K562 (cell line): ENCODE measurements around the gene LYPLA2.

Experiments
- EGR1 ChIP-seq: fragments of 450-650 bp; conservative IDR thresholded peaks from 2 replicates; pipeline ENCODE4 v1.6.1; 2017; ENCODE audit warnings: mild to moderate bottlenecking
- SIN3A ChIP-seq, 2 experiments: fragments of 150-350 bp in 1 of 2; IDR thresholded peaks; 2 replicates each; pipeline ENCODE4 v1.6.1; 2011 to 2016; ENCODE audit warnings: borderline replicate concordance in 2 of 2, low read depth in 2 of 2, low read length in 2 of 2, mild to moderate bottlenecking in 2 of 2, moderate library complexity in 2 of 2; ENCODE audit not compliant: control insufficient read depth in 1 of 2

- TF ChIP-seq EGR1 (no peak), SIN3A (IDR thresholded peaks at IDR 0.05; ENCODE audit: borderline replicate concordance in 2 of 2, control insufficient read depth in 1 of 2, low read depth in 2 of 2, low read length in 2 of 2) (no peak)
These were observed 5.7 kb downstream of the LYPLA2 start for GRCh38 chr1:23796466-23797271.
